Cerebellar nuclear complex (tissue), 1 donor: ENCODE results near the gene RPS16.

Experiments used
- DNase-seq, 2 experiments: peaks; one replicate each; lab custom pipeline; 2025; lab: John Stamatoyannopoulos, UW

Gene RPS16

GRCh38 chr19:39407660-39408391 is 27.9 kb downstream of the RPS16 start:
- DNase-seq, result no peak

GRCh38 chr19:39407410-39407659 is 28.4 kb downstream of the RPS16 start:
- no peak for DNase-seq

GRCh38 chr19:39406656-39407409 is 28.9 kb downstream of the RPS16 start, which contains the start of gene ZFP36:
Gene ZFP36, plus strand, starts transcription at chr19:39406847. Its CDS starts 58 bp downstream, at chr19:39406905.
- no peak for DNase-seq

GRCh38 chr19:39405958-39406655 is 29.6 kb downstream of the RPS16 start:
- DNase-seq, result peak in 1 of 2 experiments; percentile 5

GRCh38 chr19:39405261-39405957 is 30.3 kb downstream of the RPS16 start:
- no peak for DNase-seq

- no peak for DNase-seq
Measured at GRCh38 chr19:39403331-39404312, 32.1 kb downstream of the RPS16 start.

- DNase-seq, result peak in 1 of 2 experiments; percentile 61
Measured at GRCh38 chr19:39402346-39403300, 33.1 kb downstream of the RPS16 start.

- DNase-seq, result no peak
Measured at GRCh38 chr19:39401549-39402345, 34.0 kb downstream of the RPS16 start.

GRCh38 chr19:39401070-39401548 is 34.6 kb downstream of the RPS16 start:
- DNase-seq, result no peak

GRCh38 chr19:39400061-39400460 is 35.7 kb downstream of the RPS16 start:
- DNase-seq, result no peak

- no peak for DNase-seq
Measured at GRCh38 chr19:39399668-39400050, 36.1 kb downstream of the RPS16 start.

- DNase-seq, result no peak
Measured at GRCh38 chr19:39398297-39398864, 37.4 kb downstream of the RPS16 start.

GRCh38 chr19:39397360-39398296 is 38.1 kb downstream of the RPS16 start:
- no peak for DNase-seq

- DNase-seq, result peak; percentile 99 to 100
Measured at GRCh38 chr19:39390751-39391437, 44.9 kb downstream of the RPS16 start, which contains the start of the genes MED29 and PAF1. Gene MED29, plus strand, starts transcription at chr19:39391378. Its CDS starts 45 bp downstream, at chr19:39391423. Gene PAF1, minus strand, starts transcription at chr19:39391106. Its CDS starts 242 bp downstream, at chr19:39390864.

GRCh38 chr19:39390451-39390750 is 45.3 kb downstream of the RPS16 start:
- DNase-seq, result peak; percentile 39 to 51

GRCh38 chr19:39389631-39390414 is 45.9 kb downstream of the RPS16 start:
- DNase-seq, result no peak
